ENCODE measurements around the gene LPAR2. TPM values are rescaled to one million over a fixed set of nuclear protein-coding genes. Genes with fewer than 3 reads are reported as not detected.

LPAR2 gene
- total RNA-seq, 1 experiment from 2014 or later: 17.4 TPM

- peak overlapping the region; percentile 19 for H3K4me3 Mint-ChIP-seq (ENCODE audit: unreplicated experiment)
- BruUV-seq (replicated peaks): no TSS peak
- H3K4me1 Mint-ChIP-seq (ENCODE audit: insufficient read depth, unreplicated experiment): peaks cover 14% of the 10 kb centered on the region
- no peak for TF ChIP-seq CTCF (IDR thresholded peaks at IDR 0.05; ENCODE audit: unreplicated experiment)
- no peaks in the 10 kb centered on the region for H3K27me3 Mint-ChIP-seq (ENCODE audit: insufficient read depth, unreplicated experiment)
- ChIA-PET POLR2A (interaction anchor here (0.6 to 2.4 kb wide), 7 partner anchors 9 to 75 kb away, joined by 3 to 16 read pairs (median 9); partner anchors contain the start of genes LPAR2 and NDUFA13), CTCF (interaction anchor here (0.6 to 2.2 kb wide), 8 partner anchors 9 to 59 kb away, joined by 3 to 10 read pairs (median 4); partner anchors contain the start of gene GMIP)
- H3K36me3 Mint-ChIP-seq (ENCODE audit: insufficient read depth, unreplicated experiment): no peaks in the 10 kb centered on the region
- no peaks in the 10 kb centered on the region for H3K9me3 Mint-ChIP-seq (ENCODE audit: unreplicated experiment)
- peak overlapping the region; percentile 54 for H3K27ac Mint-ChIP-seq (ENCODE audit: low read depth, unreplicated experiment)
- peak; percentile 98 for DNase-seq (ENCODE audit: unreplicated experiment)
- intact Hi-C loops (cut with micrococcal nuclease): loop anchor here (2.0 kb wide), 1 partner anchor 52 kb away; the partner anchor contains the start of gene GMIP
Measured at GRCh38 chr19:19591133-19591825, 36.7 kb downstream of the LPAR2 start.

- H3K4me1 Mint-ChIP-seq (ENCODE audit: insufficient read depth, unreplicated experiment): peaks cover 14% of the 10 kb centered on the region
- H3K36me3 Mint-ChIP-seq (ENCODE audit: insufficient read depth, unreplicated experiment): no peaks in the 10 kb centered on the region
- H3K4me3 Mint-ChIP-seq (ENCODE audit: unreplicated experiment): no peak overlapping the region
- ChIA-PET CTCF (interaction anchor here (0.6 to 2.0 kb wide), 2 partner anchors 34 to 82 kb away, joined by 3 to 8 read pairs; no protein-coding TSS in a partner anchor), POLR2A (interaction anchor here (0.6 kb wide), 1 partner anchor 10 kb away, joined by 4 read pairs; no protein-coding TSS in a partner anchor)
- no peak overlapping the region for H3K27ac Mint-ChIP-seq (ENCODE audit: low read depth, unreplicated experiment)
- TF ChIP-seq CTCF (IDR thresholded peaks at IDR 0.05; ENCODE audit: unreplicated experiment): no peak
- H3K9me3 Mint-ChIP-seq (ENCODE audit: unreplicated experiment): no peaks in the 10 kb centered on the region
- intact Hi-C loops (cut with micrococcal nuclease): no loop called here
- BruUV-seq (replicated peaks): no TSS peak
- H3K27me3 Mint-ChIP-seq (ENCODE audit: insufficient read depth, unreplicated experiment): no peaks in the 10 kb centered on the region
- DNase-seq (ENCODE audit: unreplicated experiment): no peak
Measured at GRCh38 chr19:19588546-19588945, 39.5 kb downstream of the LPAR2 start.

GRCh38 chr19:19587771-19588170 lies 40.2 kb downstream of the LPAR2 start:
- intact Hi-C loops (cut with micrococcal nuclease): no loop called here
- no peak overlapping the region for H3K4me3 Mint-ChIP-seq (ENCODE audit: unreplicated experiment)
- no TSS peak for BruUV-seq (replicated peaks)
- H3K27ac Mint-ChIP-seq (ENCODE audit: low read depth, unreplicated experiment): no peak overlapping the region
- H3K36me3 Mint-ChIP-seq (ENCODE audit: insufficient read depth, unreplicated experiment): no peaks in the 10 kb centered on the region
- POLR2A ChIA-PET: no interaction called here
- CTCF ChIA-PET: interaction anchor here (0.5 to 2.0 kb wide), 3 partner anchors 34 to 55 kb away, joined by 3 to 8 read pairs (median 3); no protein-coding TSS in a partner anchor
- DNase-seq (ENCODE audit: unreplicated experiment): no peak
- TF ChIP-seq CTCF (IDR thresholded peaks at IDR 0.05; ENCODE audit: unreplicated experiment): no peak
- no peaks in the 10 kb centered on the region for H3K9me3 Mint-ChIP-seq (ENCODE audit: unreplicated experiment)
- H3K27me3 Mint-ChIP-seq (ENCODE audit: insufficient read depth, unreplicated experiment): no peaks in the 10 kb centered on the region
- H3K4me1 Mint-ChIP-seq (ENCODE audit: insufficient read depth, unreplicated experiment): peaks cover 14% of the 10 kb centered on the region

- H3K36me3 Mint-ChIP-seq (ENCODE audit: insufficient read depth, unreplicated experiment): no peaks in the 10 kb centered on the region
- CTCF ChIA-PET: interaction anchor here (0.6 kb wide), 1 partner anchor 74 kb away, joined by 4 read pairs; no protein-coding TSS in a partner anchor
- no peaks in the 10 kb centered on the region for H3K4me1 Mint-ChIP-seq (ENCODE audit: insufficient read depth, unreplicated experiment)
- no peak overlapping the region for H3K27ac Mint-ChIP-seq (ENCODE audit: low read depth, unreplicated experiment)
- no peak for DNase-seq (ENCODE audit: unreplicated experiment)
- intact Hi-C loops (cut with micrococcal nuclease): no loop called here
- H3K27me3 Mint-ChIP-seq (ENCODE audit: insufficient read depth, unreplicated experiment): no peaks in the 10 kb centered on the region
- BruUV-seq (replicated peaks): no TSS peak
- POLR2A ChIA-PET: no interaction called here
- no peak for TF ChIP-seq CTCF (IDR thresholded peaks at IDR 0.05; ENCODE audit: unreplicated experiment)
- H3K4me3 Mint-ChIP-seq (ENCODE audit: unreplicated experiment): no peak overlapping the region
- H3K9me3 Mint-ChIP-seq (ENCODE audit: unreplicated experiment): no peaks in the 10 kb centered on the region
Measured at GRCh38 chr19:19584356-19584755, 43.7 kb downstream of the LPAR2 start.
